ENCODE data around the gene TBXA2R. TPM values are rescaled to one million over a fixed set of nuclear protein-coding genes. Genes with fewer than 3 reads are reported as not detected.
"Not testable (repeated sequence)": the region's sequence is repeated elsewhere in the genome, so short reads cannot be mapped to it uniquely, and the experiment has no call there.

TBXA2R gene
- total and polyA plus RNA-seq, 2 experiments from 2014 or later: 0.76 to 2.6 TPM

GRCh38 chr19:3648037-3648905, 41.6 kb upstream of the TBXA2R start:
- Histone ChIP-seq H3K36me3 (ENCODE audit: low read depth) (no peaks in the 10 kb centered on the region), H3K9me3 (ENCODE audit: low read depth) (no peaks in the 10 kb centered on the region), H4K20me1 (ENCODE audit: insufficient read depth) (no peaks in the 10 kb centered on the region), H3K4me3 (no peak overlapping the region), H3K27me3 (replicated peaks; ENCODE audit: insufficient read depth) (no peaks in the 10 kb centered on the region), H3K9me2 (ENCODE audit: insufficient read depth) (no peaks in the 10 kb centered on the region), H3K4me2 (ENCODE audit: unreplicated experiment) (no peak overlapping the region), H2AFZ (no peak overlapping the region), H3K9ac (no peak overlapping the region), H3K27ac (no peak overlapping the region), H3F3A (ENCODE audit: insufficient read depth) (no peaks in the 10 kb centered on the region), H3K79me2 (ENCODE audit: insufficient read depth) (no peaks in the 10 kb centered on the region), H3K4me1 (ENCODE audit: insufficient read depth) (no peaks in the 10 kb centered on the region)
- in situ Hi-C loops (cut with MboI): no loop called here
- no peak for DNase-seq
- WGBS, 2 experiments (ENCODE audit: low coverage in 1 of 2, low lambda C conversion rate in 2 of 2, missing lambda C conversion rate in 2 of 2): 96 to 98% methylated on average over 30 to 33 of the region's 33 CpGs
- no peak for TF ChIP-seq EZH2phosphoT487 (IDR thresholded peaks at IDR 0.05; ENCODE audit: insufficient read depth, low read depth)
- TF ChIP-seq EZH2 (IDR thresholded peaks at IDR 0.05; ENCODE audit: insufficient read depth, poor library complexity, severe bottlenecking): no peak

GRCh38 chr19:3647102-3647501, 40.4 kb upstream of the TBXA2R start:
- H2AFZ ChIP-seq; H3K27me3 ChIP-seq (replicated peaks; ENCODE audit: insufficient read depth); H3K4me3 ChIP-seq; H3K9me2 ChIP-seq (ENCODE audit: insufficient read depth); H3K27ac ChIP-seq; H3K9ac ChIP-seq; DNase-seq; H3K36me3 ChIP-seq (ENCODE audit: low read depth); in situ Hi-C loops (cut with MboI); H4K20me1 ChIP-seq (ENCODE audit: insufficient read depth); H3K4me2 ChIP-seq (ENCODE audit: unreplicated experiment); H3F3A ChIP-seq (ENCODE audit: insufficient read depth); H3K4me1 ChIP-seq (ENCODE audit: insufficient read depth); H3K79me2 ChIP-seq (ENCODE audit: insufficient read depth); H3K9me3 ChIP-seq (ENCODE audit: low read depth): not testable (repeated sequence)
- WGBS, 2 experiments (ENCODE audit: low coverage in 1 of 2, low lambda C conversion rate in 2 of 2, missing lambda C conversion rate in 2 of 2): 87 to 92% methylated on average over 4 to 5 of the region's 5 CpGs

- Histone ChIP-seq H3K27me3 (replicated peaks; ENCODE audit: insufficient read depth) (no peaks in the 10 kb centered on the region), H3K9ac (no peak overlapping the region), H3F3A (ENCODE audit: insufficient read depth) (no peaks in the 10 kb centered on the region), H3K4me2 (ENCODE audit: unreplicated experiment) (no peak overlapping the region), H3K4me1 (ENCODE audit: insufficient read depth) (no peaks in the 10 kb centered on the region), H3K9me2 (ENCODE audit: insufficient read depth) (no peaks in the 10 kb centered on the region), H4K20me1 (ENCODE audit: insufficient read depth) (no peaks in the 10 kb centered on the region), H3K27ac (no peak overlapping the region), H3K9me3 (ENCODE audit: low read depth) (no peaks in the 10 kb centered on the region), H3K4me3 (no peak overlapping the region), H3K79me2 (ENCODE audit: insufficient read depth) (no peaks in the 10 kb centered on the region), H2AFZ (no peak overlapping the region), H3K36me3 (ENCODE audit: low read depth) (no peaks in the 10 kb centered on the region)
- TF ChIP-seq EZH2phosphoT487 (IDR thresholded peaks at IDR 0.05; ENCODE audit: insufficient read depth, low read depth): no peak
- TF ChIP-seq EZH2 (IDR thresholded peaks at IDR 0.05; ENCODE audit: insufficient read depth, poor library complexity, severe bottlenecking): no peak
- 89 to 91% methylated on average over 20 to 23 of the region's 23 CpGs for WGBS, 2 experiments (ENCODE audit: low coverage in 1 of 2, low lambda C conversion rate in 2 of 2, missing lambda C conversion rate in 2 of 2)
- DNase-seq: no peak
- in situ Hi-C loops (cut with MboI): no loop called here
Measured at GRCh38 chr19:3646336-3647092, 39.8 kb upstream of the TBXA2R start.

GRCh38 chr19:3645726-3646125, 39.1 kb upstream of the TBXA2R start:
- Histone ChIP-seq H3K27me3 (replicated peaks; ENCODE audit: insufficient read depth) (no peaks in the 10 kb centered on the region), H3K36me3 (ENCODE audit: low read depth) (no peaks in the 10 kb centered on the region), H3K4me1 (ENCODE audit: insufficient read depth) (no peaks in the 10 kb centered on the region), H3K9ac (no peak overlapping the region), H3F3A (ENCODE audit: insufficient read depth) (no peaks in the 10 kb centered on the region), H3K4me2 (ENCODE audit: unreplicated experiment) (no peak overlapping the region), H3K9me3 (ENCODE audit: low read depth) (no peaks in the 10 kb centered on the region), H3K4me3 (no peak overlapping the region), H3K79me2 (ENCODE audit: insufficient read depth) (no peaks in the 10 kb centered on the region), H3K9me2 (ENCODE audit: insufficient read depth) (no peaks in the 10 kb centered on the region), H2AFZ (no peak overlapping the region), H4K20me1 (ENCODE audit: insufficient read depth) (no peaks in the 10 kb centered on the region), H3K27ac (no peak overlapping the region)
- WGBS, 2 experiments (ENCODE audit: low coverage in 1 of 2, low lambda C conversion rate in 2 of 2, missing lambda C conversion rate in 2 of 2): 92 to 93% methylated on average over 21 of the region's 21 CpGs
- in situ Hi-C loops (cut with MboI): no loop called here
- no peak for DNase-seq
- TF ChIP-seq EZH2phosphoT487 (IDR thresholded peaks at IDR 0.05; ENCODE audit: insufficient read depth, low read depth) (no peak), EZH2 (IDR thresholded peaks at IDR 0.05; ENCODE audit: insufficient read depth, poor library complexity, severe bottlenecking) (no peak)
